Upper lobe of left lung (tissue), 4 donors: Measurements from ENCODE around the gene RIN3.

Experiments
- CTCF ChIP-seq, 6 experiments: fragments of 450-650 bp in 4 of 6; fragments of 200-600 bp in 2 of 6; sonication (generic) in 2 of 6; IDR thresholded peaks; one replicate each; pipeline ENCODE4 v1.5.1; 2016 to 2019; ENCODE audit warnings: antibody characterized with exemption in 6 of 6
- POLR2A ChIP-seq, 4 donors: fragments of 450-650 bp; IDR thresholded peaks; one replicate each; pipeline ENCODE4 v1.5.1; 2016 to 2017; ENCODE audit warnings: antibody characterized with exemption in 4 of 4, mild to moderate bottlenecking in 2 of 4
- POLR2AphosphoS5 ChIP-seq, 2 donors: sonication (generic); formaldehyde crosslinking; IDR thresholded peaks; one replicate each; pipeline ENCODE4 v1.5.1; 2017; ENCODE audit warnings: antibody characterized with exemption in 2 of 2

DNA sequence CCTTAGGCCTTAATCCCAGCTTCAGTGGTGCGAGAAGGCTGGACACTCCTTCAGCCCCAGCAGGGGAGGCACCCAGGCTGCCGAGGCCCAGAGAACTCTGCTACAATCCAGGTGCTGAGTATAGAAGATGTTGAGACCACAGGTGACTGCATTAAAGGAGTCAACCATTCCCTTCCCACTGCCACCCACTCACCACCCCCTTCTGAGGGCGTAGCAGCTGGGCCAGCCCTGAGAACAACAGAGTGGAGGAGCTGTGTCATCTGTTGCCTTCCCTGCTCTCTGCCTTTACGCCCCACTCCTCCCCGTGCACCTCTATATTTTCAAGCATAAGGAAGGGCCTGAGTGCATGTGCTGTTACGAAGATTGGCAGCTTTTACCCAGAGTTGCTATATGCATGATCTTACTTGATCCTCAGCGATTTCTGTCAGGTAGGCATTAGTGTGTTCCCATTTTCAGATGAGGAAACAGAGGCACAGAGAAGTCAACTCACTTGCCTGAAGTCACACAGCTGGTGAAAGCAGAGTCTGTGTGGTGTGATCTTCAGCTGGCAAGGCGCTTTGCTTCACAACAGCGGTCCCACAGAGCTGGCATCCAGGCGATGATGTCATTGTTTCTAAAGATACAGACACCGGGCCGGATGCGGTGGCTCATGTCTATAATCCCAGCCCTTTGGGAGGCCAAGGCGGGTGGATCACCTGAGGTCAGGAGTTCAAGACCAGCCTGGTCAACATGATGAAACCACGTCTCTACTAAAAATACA is 46.7 kb downstream of the RIN3 start:
- no peak for TF ChIP-seq POLR2AphosphoS5 (IDR thresholded peaks at IDR 0.05)
- no peak for TF ChIP-seq CTCF (IDR thresholded peaks at IDR 0.05)
- TF ChIP-seq POLR2A (IDR thresholded peaks at IDR 0.05) = no peak
